ENCODE results near the gene RPTOR.

RPTOR gene

GRCh38 chr17:80830020-80830780 lies 285.6 kb downstream of the RPTOR start:
- DNase-seq (ENCODE audit: low read depth in 2 of 2) = no peak

GRCh38 chr17:80831491-80831890 lies 286.9 kb downstream of the RPTOR start:
- DNase-seq (ENCODE audit: low read depth in 2 of 2) = no peak

- no peak for DNase-seq (ENCODE audit: low read depth in 2 of 2)
Measured at GRCh38 chr17:80832266-80832676, 287.6 kb downstream of the RPTOR start.

- DNase-seq (ENCODE audit: low read depth in 2 of 2) = peak; percentile 75 to 84
Measured at GRCh38 chr17:80832888-80833583, 288.4 kb downstream of the RPTOR start.

GRCh38 chr17:80833952-80834892 lies 289.6 kb downstream of the RPTOR start:
- DNase-seq (ENCODE audit: low read depth in 2 of 2) = no peak

- no peak for DNase-seq (ENCODE audit: low read depth in 2 of 2)
Measured at GRCh38 chr17:80834893-80835275, 290.2 kb downstream of the RPTOR start.

GRCh38 chr17:80835816-80836657 lies 291.4 kb downstream of the RPTOR start:
- no peak for DNase-seq (ENCODE audit: low read depth in 2 of 2)

GRCh38 chr17:80836658-80836965 lies 292.0 kb downstream of the RPTOR start:
- no peak for DNase-seq (ENCODE audit: low read depth in 2 of 2)

- no peak for DNase-seq (ENCODE audit: low read depth in 2 of 2)
Measured at GRCh38 chr17:80836971-80837481, 292.4 kb downstream of the RPTOR start.

- no peak for DNase-seq (ENCODE audit: low read depth in 2 of 2)
Measured at GRCh38 chr17:80837711-80838110, 293.1 kb downstream of the RPTOR start.

- no peak for DNase-seq (ENCODE audit: low read depth in 2 of 2)
Measured at GRCh38 chr17:80838311-80839025, 293.8 kb downstream of the RPTOR start.

- no peak for DNase-seq (ENCODE audit: low read depth in 2 of 2)
Measured at GRCh38 chr17:80839026-80839345, 294.3 kb downstream of the RPTOR start.

GRCh38 chr17:80839511-80839941 lies 294.9 kb downstream of the RPTOR start:
- DNase-seq (ENCODE audit: low read depth in 2 of 2) = no peak

- DNase-seq (ENCODE audit: low read depth in 2 of 2) = no peak
Measured at GRCh38 chr17:80839970-80840369, 295.3 kb downstream of the RPTOR start.

GRCh38 chr17:80842456-80843013 lies 297.9 kb downstream of the RPTOR start:
- no peak for DNase-seq (ENCODE audit: low read depth in 2 of 2)

GRCh38 chr17:80843741-80844156 lies 299.1 kb downstream of the RPTOR start:
- no peak for DNase-seq (ENCODE audit: low read depth in 2 of 2)

- DNase-seq (ENCODE audit: low read depth in 2 of 2) = no peak
Measured at GRCh38 chr17:80844418-80844990, 299.9 kb downstream of the RPTOR start.

GRCh38 chr17:80845069-80845862 lies 300.6 kb downstream of the RPTOR start:
- DNase-seq (ENCODE audit: low read depth in 2 of 2) = no peak

All from stimulated activated CD4-positive, alpha-beta T cell treated with anti-CD3 and anti-CD28 coated beads, Interleukin-12 subunit alpha, Interleukin-12 subunit beta, amount 100 ng/mL, for 24 hours (primary cell).